ENCODE measurements around the gene DEXI. TPM values are rescaled to one million over a fixed set of nuclear protein-coding genes. Genes with fewer than 3 reads are reported as not detected.

DEXI gene
- total RNA-seq, 4 donors from 2014 or later: 38.3 to 73.8 (median 56.1) TPM

- no peak for TF ChIP-seq CTCF (IDR thresholded peaks at IDR 0.05; ENCODE audit: low read depth)
Measured at GRCh38 chr16:10927497-10928112, 14.7 kb downstream of the DEXI start.

- no peak for TF ChIP-seq CTCF (IDR thresholded peaks at IDR 0.05; ENCODE audit: low read depth)
Measured at GRCh38 chr16:10926867-10927266, 15.4 kb downstream of the DEXI start.

- no peak for TF ChIP-seq CTCF (IDR thresholded peaks at IDR 0.05; ENCODE audit: low read depth)
Measured at GRCh38 chr16:10926094-10926493, 16.2 kb downstream of the DEXI start.

- no peak for TF ChIP-seq CTCF (IDR thresholded peaks at IDR 0.05; ENCODE audit: low read depth)
Measured at GRCh38 chr16:10923650-10924214, 18.5 kb downstream of the DEXI start.

- TF ChIP-seq CTCF (IDR thresholded peaks at IDR 0.05; ENCODE audit: low read depth): no peak
Measured at GRCh38 chr16:10923146-10923649, 19.1 kb downstream of the DEXI start.

- TF ChIP-seq CTCF (IDR thresholded peaks at IDR 0.05; ENCODE audit: low read depth): no peak
Measured at GRCh38 chr16:10922328-10923145, 19.7 kb downstream of the DEXI start.
